Fibroblast of skin of left quadriceps (primary cell): ENCODE measurements around the gene SLAIN2.
"Not testable (repeated sequence)": the region's sequence is repeated elsewhere in the genome, so short reads cannot be mapped to it uniquely, and the experiment has no call there.

Experiments used
- DNase-seq, 2 experiments: peaks; one replicate each; pipeline ENCODE4 v3.0.0-alpha.2; 2013; ENCODE audit warnings: low read depth in 2 of 2

SLAIN2 gene

GRCh38 chr4:48439988-48440387 is 98.7 kb downstream of the SLAIN2 start:
- DNase-seq, result no peak

- not testable (repeated sequence) for DNase-seq
Measured at GRCh38 chr4:48440914-48441313, 99.6 kb downstream of the SLAIN2 start.

- no peak for DNase-seq
Measured at GRCh38 chr4:48445704-48446103, 104.4 kb downstream of the SLAIN2 start.

- no peak for DNase-seq
Measured at GRCh38 chr4:48446642-48447041, 105.3 kb downstream of the SLAIN2 start.

- no peak for DNase-seq
Measured at GRCh38 chr4:48449151-48449550, 107.8 kb downstream of the SLAIN2 start.

- DNase-seq, result no peak
Measured at GRCh38 chr4:48450740-48451139, 109.4 kb downstream of the SLAIN2 start.

GRCh38 chr4:48451656-48452055 is 110.3 kb downstream of the SLAIN2 start:
- not testable (repeated sequence) for DNase-seq

GRCh38 chr4:48454591-48454990 is 113.3 kb downstream of the SLAIN2 start:
- DNase-seq, result no peak

GRCh38 chr4:48461000-48461399 is 119.7 kb downstream of the SLAIN2 start:
- no peak for DNase-seq

- DNase-seq, result peak; percentile 48 to 52
Measured at GRCh38 chr4:48462363-48462762, 121.0 kb downstream of the SLAIN2 start.

GRCh38 chr4:48467442-48467841 is 126.1 kb downstream of the SLAIN2 start:
- DNase-seq, result no peak

GRCh38 chr4:48467891-48468290 is 126.6 kb downstream of the SLAIN2 start:
- DNase-seq, result no peak

- DNase-seq, result no peak
Measured at GRCh38 chr4:48470137-48470536, 128.8 kb downstream of the SLAIN2 start.

- no peak for DNase-seq
Measured at GRCh38 chr4:48470570-48470969, 129.2 kb downstream of the SLAIN2 start.

GRCh38 chr4:48472794-48473193 is 131.5 kb downstream of the SLAIN2 start:
- no peak for DNase-seq

GRCh38 chr4:48475770-48476169 is 134.4 kb downstream of the SLAIN2 start:
- DNase-seq, result no peak
